ENCODE data around the gene RASL11A.
"Not testable (repeated sequence)": the region's sequence is repeated elsewhere in the genome, so short reads cannot be mapped to it uniquely, and the experiment has no call there.

RASL11A gene

DNA sequence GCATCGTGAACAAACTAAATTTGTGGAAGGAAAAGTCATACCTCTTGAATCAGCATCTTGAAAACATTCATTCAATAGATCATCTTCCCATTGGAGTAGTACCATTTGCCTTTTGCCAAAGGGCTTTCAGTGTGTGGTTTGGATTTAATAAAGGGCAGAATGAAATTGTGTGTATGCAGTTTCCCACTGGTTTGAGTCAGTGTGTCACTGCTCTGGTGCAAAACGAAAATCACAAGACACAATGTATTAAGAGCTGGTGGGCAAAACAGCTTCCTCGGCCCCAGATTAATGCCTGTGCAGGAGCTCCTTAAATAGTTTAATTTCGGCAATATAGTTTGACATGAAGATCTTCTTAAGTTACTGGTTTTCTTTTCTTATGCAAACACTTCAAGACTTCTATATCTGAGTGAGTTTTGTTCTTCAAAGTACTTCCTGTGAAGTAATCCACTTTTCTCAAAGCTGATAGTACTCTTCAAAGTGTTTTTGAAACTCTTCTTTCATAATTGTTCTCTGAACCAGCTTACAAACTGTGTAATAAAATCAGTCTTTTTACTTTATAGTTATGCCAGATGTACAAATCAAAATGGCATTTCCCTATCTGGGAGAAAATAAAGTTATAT, 32.1 kb downstream of the RASL11A start:
- no peak for DNase-seq

GRCh38 chr13:27304099-27304498, 33.5 kb downstream of the RASL11A start:
- DNase-seq: no peak

GRCh38 chr13:27304611-27305010, 34.0 kb downstream of the RASL11A start:
- DNase-seq: no peak

- DNase-seq: no peak
Observed at GRCh38 chr13:27306364-27306763, 35.7 kb downstream of the RASL11A start.

DNA sequence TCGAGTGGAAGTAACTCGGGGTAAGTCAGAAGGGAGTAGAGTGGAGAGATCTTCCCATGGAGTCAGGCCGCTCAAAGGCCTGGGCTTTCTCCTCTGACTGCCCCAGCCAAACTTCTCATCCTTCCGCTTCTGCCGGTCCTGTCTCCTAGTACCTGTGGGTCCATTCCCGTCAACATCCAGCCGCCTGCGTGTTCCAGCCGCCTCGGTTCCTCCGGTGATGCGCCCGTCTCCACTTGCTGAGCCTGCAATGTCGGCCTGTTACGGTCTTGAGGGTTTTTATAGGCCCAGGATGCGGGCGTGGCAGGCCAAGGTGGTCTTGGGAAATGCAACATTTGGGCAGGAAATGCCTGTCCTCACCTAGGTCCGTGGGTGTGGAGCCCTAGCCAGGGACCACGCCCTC, 38.3 kb downstream of the RASL11A start:
- DNase-seq: no peak

DNA sequence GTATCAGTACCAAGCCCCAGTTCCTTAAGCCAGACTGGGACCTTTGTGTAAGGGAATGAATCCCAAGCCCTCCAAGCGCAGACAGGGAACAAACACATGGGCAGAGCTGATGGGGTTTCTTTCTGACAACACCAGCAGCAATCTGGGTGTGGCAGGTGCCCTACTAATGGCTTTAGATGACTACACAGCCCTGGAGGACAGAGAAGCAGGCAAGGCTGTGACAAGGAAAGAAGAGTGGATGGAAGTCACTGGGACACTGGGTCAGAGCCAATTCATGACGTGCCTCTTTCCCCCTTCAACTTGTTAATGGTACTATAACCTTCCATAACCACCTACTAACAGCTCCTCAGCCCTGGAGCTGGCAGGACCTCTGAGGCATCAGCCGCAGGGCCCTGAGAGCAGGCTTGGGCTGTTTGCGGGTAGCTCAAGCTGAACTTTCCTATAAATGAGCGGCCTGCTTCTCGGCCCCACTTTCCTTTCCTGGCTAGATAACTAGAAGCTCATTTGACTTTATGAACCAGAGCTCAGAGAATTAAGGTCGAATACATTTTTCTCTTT, 38.9 kb downstream of the RASL11A start:
- no peak for DNase-seq

DNA sequence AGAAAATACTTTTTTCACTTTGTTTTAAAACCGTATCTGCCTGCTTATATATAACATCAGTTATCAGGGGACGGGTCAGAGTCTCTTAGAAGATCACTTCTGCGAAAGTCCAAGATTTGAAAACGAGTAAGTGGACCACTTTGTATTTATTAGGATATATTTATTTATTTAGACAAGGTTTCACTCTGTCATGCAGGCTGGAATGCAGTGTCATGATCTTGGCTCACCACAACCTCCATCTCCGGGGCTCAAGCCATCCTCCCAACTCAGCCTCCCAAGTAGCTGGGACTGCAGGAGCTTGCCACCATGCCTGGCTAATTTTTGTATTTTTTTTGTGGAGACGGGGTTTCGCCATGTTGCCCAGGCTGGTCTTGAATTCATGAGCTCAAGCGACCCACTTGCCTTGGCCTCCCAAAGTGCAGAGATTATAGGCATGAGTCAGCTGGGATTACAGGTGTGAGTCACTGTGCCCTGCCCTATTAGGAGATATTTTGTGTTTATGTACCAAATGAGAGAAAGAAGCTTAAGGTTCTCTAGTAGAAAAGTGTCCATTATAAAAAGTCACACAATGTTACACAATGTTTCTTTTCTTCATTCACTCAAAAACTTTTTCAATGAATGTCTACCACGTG, 39.5 kb downstream of the RASL11A start:
- no peak for DNase-seq

DNA sequence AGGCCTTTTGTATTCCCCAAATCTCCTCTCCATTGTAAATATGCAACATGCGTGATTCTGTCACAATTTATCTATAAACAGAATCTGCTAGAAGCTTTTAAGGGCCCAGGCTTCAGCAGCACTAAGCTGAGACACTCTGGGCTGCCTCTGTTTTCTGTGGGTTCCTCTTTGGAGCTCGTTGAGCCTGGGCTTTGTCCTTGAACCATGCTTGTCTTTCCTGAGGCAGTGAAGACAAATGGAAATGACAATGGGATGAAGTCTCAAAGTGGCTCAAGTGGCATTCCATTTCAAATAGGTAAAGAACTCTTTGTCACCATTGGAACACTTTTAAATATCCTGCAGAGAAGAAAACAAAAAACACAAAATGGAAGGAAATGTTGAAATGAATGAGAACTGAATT, 40.3 kb downstream of the RASL11A start:
- DNase-seq: no peak

GRCh38 chr13:27311518-27312210, 41.0 kb downstream of the RASL11A start:
- DNase-seq: no peak

- DNase-seq: no peak
Observed at GRCh38 chr13:27313770-27314169, 43.1 kb downstream of the RASL11A start.

GRCh38 chr13:27319404-27319803, 48.8 kb downstream of the RASL11A start:
- DNase-seq: no peak

DNA sequence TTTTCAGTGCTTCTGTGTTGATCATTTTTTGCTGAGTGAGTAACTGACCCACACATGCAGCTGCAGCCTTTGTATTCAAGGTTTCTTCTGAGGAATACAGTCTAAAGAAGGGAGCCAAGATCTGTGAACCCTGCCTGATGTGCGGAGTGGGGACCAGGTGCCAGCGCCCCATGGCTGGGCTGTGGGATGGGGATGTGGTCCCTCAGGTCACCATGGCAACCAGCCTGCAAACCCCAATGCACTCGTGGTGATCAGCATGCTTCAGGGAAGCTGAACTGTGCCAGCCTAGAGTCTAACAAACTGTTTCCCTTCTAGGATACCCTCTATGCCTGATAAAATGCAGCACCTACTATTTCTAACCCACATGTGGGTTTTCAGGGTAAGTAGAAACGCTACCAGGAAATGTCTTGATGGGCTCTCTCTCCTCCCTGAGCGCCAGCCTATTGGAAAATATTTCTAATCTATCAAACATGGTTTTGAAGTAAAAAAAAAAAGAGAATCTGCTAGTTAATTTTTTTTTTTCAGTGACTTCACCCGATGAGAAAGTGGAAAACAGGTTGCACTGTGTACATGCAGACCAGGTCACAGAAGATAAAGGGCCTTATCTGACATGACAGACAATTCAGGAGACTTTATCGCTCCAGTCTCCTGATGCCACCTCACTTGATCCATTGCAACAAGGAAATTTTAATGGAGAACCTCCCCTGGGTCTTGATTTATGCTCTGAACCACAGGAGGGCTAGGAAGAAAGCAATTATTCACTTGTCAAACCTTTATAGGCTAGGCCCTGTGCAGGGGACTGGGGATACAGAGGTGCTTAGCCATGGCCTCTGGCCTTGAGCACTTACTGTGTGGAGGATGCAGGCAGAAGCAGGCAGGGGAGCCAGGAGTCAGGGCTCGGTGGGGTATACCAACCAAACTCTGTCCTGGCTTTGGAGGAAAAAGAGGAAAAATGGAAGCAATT, 51.1 kb downstream of the RASL11A start:
- no peak for DNase-seq

DNA sequence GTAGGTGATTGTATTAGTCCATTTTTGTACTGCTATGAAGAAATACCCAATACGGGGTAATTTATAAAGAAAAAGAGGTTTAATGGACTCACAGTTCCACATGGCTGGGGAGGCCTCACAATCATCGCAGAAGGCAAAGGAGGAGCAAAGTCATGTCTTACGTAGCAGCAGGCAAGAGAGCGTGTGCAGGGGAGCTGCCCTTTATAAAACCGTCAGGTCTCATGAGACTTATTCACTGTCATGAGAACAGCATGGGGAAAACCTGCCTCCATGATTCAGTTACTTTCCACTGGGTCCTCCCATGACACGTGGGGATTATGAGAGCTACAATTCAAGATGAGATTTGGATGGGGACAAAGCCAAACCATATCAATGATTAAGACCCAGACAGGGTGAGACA, 51.8 kb downstream of the RASL11A start:
- DNase-seq: not testable (repeated sequence)

Data from activated CD4-positive, alpha-beta T cell treated with anti-CD3 and anti-CD28 coated beads, Interleukin-10, Interleukin-2, amounts not matched to agents 100 ng/mL and 50 ng/mL, durations not matched to agents 16 hours and 8 hours (primary cell).